Transverse colon (tissue), 4 donors: ENCODE measurements around the gene MYDGF. TPM values are rescaled to one million over a fixed set of nuclear protein-coding genes. Genes with fewer than 3 reads are reported as not detected.
"Not testable (repeated sequence)": the region's sequence is repeated elsewhere in the genome, so short reads cannot be mapped to it uniquely, and the experiment has no call there.

Experiments
- DNase-seq: peaks from one replicate; pipeline ENCODE4 v3.0.0-alpha.2; 2019
- H3K27ac ChIP-seq, 4 donors: fragments of 200-600 bp; sonication (generic); 2 replicates each; pipeline ENCODE4 v1.5.1; 2016 to 2018; ENCODE audit warnings: inconsistent platforms in 4 of 4
- H3K27me3 ChIP-seq: fragments of 200-600 bp; sonication (generic); 2 replicates; pipeline ENCODE4 v1.5.1; 2017; ENCODE audit warnings: inconsistent platforms
- H3K36me3 ChIP-seq, 4 donors: fragments of 200-600 bp; sonication (generic); 2 replicates each; pipeline ENCODE4 v1.5.1; 2017 to 2019; ENCODE audit warnings: inconsistent platforms in 4 of 4
- H3K4me1 ChIP-seq, 4 donors: fragments of 200-600 bp; sonication (generic); 2 replicates each; pipeline ENCODE4 v1.5.1; 2017 to 2020; ENCODE audit warnings: inconsistent platforms in 4 of 4
- H3K4me3 ChIP-seq, 4 donors: fragments of 200-600 bp; sonication (generic); 1 replicate in 1 of 4; 2 replicates in 3 of 4; pipeline versions ENCODE4 v1.5.1 to v1.6.1; 2017 to 2019; ENCODE audit warnings: inconsistent platforms in 4 of 4
- H3K9me3 ChIP-seq, 2 donors: fragments of 200-600 bp; sonication (generic); 2 replicates each; pipeline ENCODE4 v1.5.1; 2017 to 2019; ENCODE audit warnings: inconsistent platforms in 2 of 2
- CTCF ChIP-seq, 5 experiments: fragments of 200-600 bp in 3 of 5; fragments of 450-650 bp in 2 of 5; sonication (generic) in 3 of 5; IDR thresholded peaks; 1 replicate in 2 of 5; 2 replicates in 3 of 5; pipeline ENCODE4 v1.5.1; 2016 to 2017; ENCODE audit warnings: antibody characterized with exemption in 5 of 5, inconsistent platforms in 3 of 5, mild to moderate bottlenecking in 2 of 5, moderate library complexity in 1 of 5
- EP300 ChIP-seq: sonication (generic); formaldehyde crosslinking; IDR thresholded peaks from one replicate; pipeline ENCODE4 v1.6.1; 2017; ENCODE audit warnings: antibody characterized with exemption, low read depth
- POLR2A ChIP-seq: fragments of 450-650 bp; IDR thresholded peaks from one replicate; pipeline ENCODE4 v1.6.1; 2016; ENCODE audit warnings: antibody characterized with exemption, mild to moderate bottlenecking, moderate library complexity
- POLR2AphosphoS5 ChIP-seq, 3 donors: sonication (generic); formaldehyde crosslinking; IDR thresholded peaks; one replicate each; pipeline ENCODE4 v1.6.1; 2016; ENCODE audit warnings: antibody characterized with exemption in 3 of 3
- WGBS, 2 donors: methylation state at CpG; one replicate each; pipeline ENCODE4 v1.1.5; 2018; ENCODE audit warnings: low coverage in 1 of 2; 5-methylcytosine and 5-hydroxymethylcytosine counted together
- in situ Hi-C, 4 donors: fragments of 200-750 bp; cut with MboI; loops; one replicate each; pipeline versions ENCODE4 v1.15.0 to v1.15.1; 2017; ENCODE audit warnings: low sequenced_read_pairs in 3 of 4, low pct_ligation_motif_present in 1 of 4, low pct_unique_long_range_greater_than_20kb in 1 of 4
- intact Hi-C: fragments of 100-400 bp; cut with DNase I; formaldehyde crosslinking; loops from one replicate; pipeline ENCODE4 v1.15.1; 2023; ENCODE audit warnings: low total_unique reads
- total RNA-seq, 4 donors: library from RNA; depleted of rRNA; stranded (reverse); fragments of >200 nt; gene quantifications; one replicate each; pipeline ENCODE4 v1.1.0, GENCODE V29; 2016

The MYDGF gene
- total RNA-seq, 4 donors from 2014 or later, result 3.6 to 44.5 (median 22.0) TPM

- H3K36me3 ChIP-seq, result peaks cover 0 to 32% (median 16%) of the 10 kb centered on the region in 4 donors
- no peaks in the 10 kb centered on the region for H3K9me3 ChIP-seq
- intact Hi-C loops, result no loop called here
- no peaks in the 10 kb centered on the region for H3K4me1 ChIP-seq
- WGBS, 2 donors, result 96 to 100% methylated on average over 1 to 23 of the region's 28 CpGs
- in situ Hi-C loops, result no loop called here
- H3K27ac ChIP-seq, result no peak overlapping the region
- H3K27me3 ChIP-seq, result no peaks in the 10 kb centered on the region
- TF ChIP-seq EP300 (no peak), POLR2A (no peak), CTCF (IDR thresholded peaks at IDR 0.05) (no peak), POLR2AphosphoS5 (IDR thresholded peaks at IDR 0.05) (no peak)
- no peak for DNase-seq
- H3K4me3 ChIP-seq, result no peak overlapping the region
Observed at GRCh38 chr19:4684312-4685095, 14.4 kb upstream of the MYDGF start.

GRCh38 chr19:4682417-4683200, 12.5 kb upstream of the MYDGF start:
- TF ChIP-seq POLR2A, result no peak
- no peak for TF ChIP-seq CTCF (IDR thresholded peaks at IDR 0.05)
- no peak for TF ChIP-seq EP300
- TF ChIP-seq POLR2AphosphoS5 (IDR thresholded peaks at IDR 0.05), result no peak
- peaks cover 0 to 27% (median 9%) of the 10 kb centered on the region in 4 donors for H3K36me3 ChIP-seq
- WGBS, 2 donors, result 96% methylated on average over 38 of the region's 45 CpGs; no CpG with 5 or more reads in 1 of the 2 donors

GRCh38 chr19:4680021-4680420, 9.9 kb upstream of the MYDGF start:
- peaks cover 0 to 24% (median 4%) of the 10 kb centered on the region in 4 donors for H3K36me3 ChIP-seq
- intact Hi-C loops, in situ Hi-C loops, H3K9me3 ChIP-seq, H3K4me1 ChIP-seq, DNase-seq, H3K4me3 ChIP-seq, H3K27ac ChIP-seq, H3K27me3 ChIP-seq: not testable (repeated sequence)
- 60 to 95% methylated on average over 1 to 7 of the region's 7 CpGs for WGBS, 2 donors

More at GRCh38 chr19:4682417-4683200, 12.5 kb upstream of the MYDGF start:
- in situ Hi-C loops, result no loop called here
- Histone ChIP-seq H3K9me3 (no peaks in the 10 kb centered on the region), H3K27me3 (no peaks in the 10 kb centered on the region), H3K27ac (no peak overlapping the region), H3K4me3 (no peak overlapping the region), H3K4me1 (no peaks in the 10 kb centered on the region)
- intact Hi-C loops, result no loop called here
- DNase-seq, result no peak

GRCh38 chr19:4678881-4679790, 9.0 kb upstream of the MYDGF start:
- 79% methylated on average over 32 of the region's 34 CpGs; no CpG with 5 or more reads in 1 of the 2 donors for WGBS, 2 donors
- Histone ChIP-seq H3K27me3 (no peaks in the 10 kb centered on the region), H3K4me1 (no peaks in the 10 kb centered on the region), H3K27ac (no peak overlapping the region), H3K9me3 (no peaks in the 10 kb centered on the region), H3K4me3 (no peak overlapping the region), H3K36me3 (peaks cover 0 to 19% (median 4%) of the 10 kb centered on the region in 4 donors)
- intact Hi-C loops, result no loop called here
- TF ChIP-seq POLR2AphosphoS5 (IDR thresholded peaks at IDR 0.05), result no peak
- no peak for TF ChIP-seq POLR2A
- in situ Hi-C loops, result no loop called here
- no peak for DNase-seq
